HL-60 (cell line): ENCODE results near the gene CNGA4.

Experiments used
- CTCF ChIP-seq: IDR thresholded peaks from one replicate; pipeline ENCODE4 v1.5.1; 2011; ENCODE audit warnings: low read length, control low read depth, inconsistent platforms; ENCODE audit not compliant: insufficient read depth
- POLR2AphosphoS5 ChIP-seq: IDR thresholded peaks from 2 replicates; pipeline ENCODE4 v1.6.1; 2012; ENCODE audit warnings: low read depth

DNA sequence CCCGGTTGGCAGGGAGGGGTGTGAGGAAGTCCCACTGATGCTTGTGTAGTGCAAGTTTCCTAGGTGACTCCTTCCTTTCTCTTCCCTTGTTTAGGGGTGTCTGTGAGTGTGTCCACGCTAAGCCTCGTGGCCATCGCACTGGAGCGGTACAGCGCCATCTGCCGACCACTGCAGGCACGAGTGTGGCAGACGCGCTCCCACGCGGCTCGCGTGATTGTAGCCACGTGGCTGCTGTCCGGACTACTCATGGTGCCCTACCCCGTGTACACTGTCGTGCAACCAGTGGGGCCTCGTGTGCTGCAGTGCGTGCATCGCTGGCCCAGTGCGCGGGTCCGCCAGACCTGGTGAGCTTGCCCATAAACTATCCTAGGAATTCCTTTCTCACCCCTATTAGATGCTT, 31.1 kb downstream of the CNGA4 start:
- no peak for TF ChIP-seq CTCF
- no peak for TF ChIP-seq POLR2AphosphoS5
